ENCODE data around the gene TUBGCP2. TPM values are rescaled to one million over a fixed set of nuclear protein-coding genes. Genes with fewer than 3 reads are reported as not detected.

TUBGCP2 gene
- total RNA-seq, 1 donor from 2014 or later: 55.4 TPM

DNA sequence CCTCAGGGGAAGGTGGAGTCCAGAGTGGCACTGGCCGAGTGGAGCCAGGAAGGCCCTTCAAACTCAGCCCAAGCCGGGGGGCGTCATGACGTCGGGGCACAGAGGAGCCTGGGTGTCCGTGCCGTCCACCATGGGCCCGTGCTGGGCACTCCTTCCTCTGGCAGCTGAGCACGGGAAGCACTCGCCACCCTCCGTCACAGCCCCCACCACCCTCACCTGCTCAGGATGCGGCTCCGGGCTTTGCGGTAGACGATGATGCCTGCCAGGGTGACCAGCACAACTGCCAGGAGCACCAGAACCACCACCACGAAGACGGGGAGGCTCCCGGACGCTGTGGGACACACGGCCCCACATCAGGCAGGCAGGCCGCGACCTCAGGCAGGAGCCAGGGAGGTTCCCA lies 40.1 kb downstream of the TUBGCP2 start:
- Histone ChIP-seq H3K36me3 (no peaks in the 10 kb centered on the region), H3F3A (ENCODE audit: low read depth) (no peaks in the 10 kb centered on the region), H3K27me3 (peaks cover 7% of the 10 kb centered on the region), H3K9me3 (ENCODE audit: low read depth) (no peaks in the 10 kb centered on the region), H3K27ac (no peak overlapping the region), H4K20me1 (ENCODE audit: low read depth) (no peaks in the 10 kb centered on the region), H2AFZ (replicated peaks) (no peak overlapping the region), H3K4me3 (no peak overlapping the region), H3K9ac (no peak overlapping the region), H3K79me2 (ENCODE audit: low read depth) (no peaks in the 10 kb centered on the region), H3K4me2 (no peak overlapping the region), H3K4me1 (no peaks in the 10 kb centered on the region)
- H3K27me3 Mint-ChIP-seq (ENCODE audit: insufficient read depth, low read depth): peaks cover 4% of the 10 kb centered on the region
- H3K4me1 Mint-ChIP-seq: peaks cover 8% of the 10 kb centered on the region
- no peak for DNase-seq (ENCODE audit: low spot score)
- H3K27ac Mint-ChIP-seq: no peak overlapping the region
- TF ChIP-seq EZH2phosphoT487 (IDR thresholded peaks at IDR 0.05) (no peak), EZH2 (IDR thresholded peaks at IDR 0.05) (no peak)
- TF ChIP-seq, protein P1, sequence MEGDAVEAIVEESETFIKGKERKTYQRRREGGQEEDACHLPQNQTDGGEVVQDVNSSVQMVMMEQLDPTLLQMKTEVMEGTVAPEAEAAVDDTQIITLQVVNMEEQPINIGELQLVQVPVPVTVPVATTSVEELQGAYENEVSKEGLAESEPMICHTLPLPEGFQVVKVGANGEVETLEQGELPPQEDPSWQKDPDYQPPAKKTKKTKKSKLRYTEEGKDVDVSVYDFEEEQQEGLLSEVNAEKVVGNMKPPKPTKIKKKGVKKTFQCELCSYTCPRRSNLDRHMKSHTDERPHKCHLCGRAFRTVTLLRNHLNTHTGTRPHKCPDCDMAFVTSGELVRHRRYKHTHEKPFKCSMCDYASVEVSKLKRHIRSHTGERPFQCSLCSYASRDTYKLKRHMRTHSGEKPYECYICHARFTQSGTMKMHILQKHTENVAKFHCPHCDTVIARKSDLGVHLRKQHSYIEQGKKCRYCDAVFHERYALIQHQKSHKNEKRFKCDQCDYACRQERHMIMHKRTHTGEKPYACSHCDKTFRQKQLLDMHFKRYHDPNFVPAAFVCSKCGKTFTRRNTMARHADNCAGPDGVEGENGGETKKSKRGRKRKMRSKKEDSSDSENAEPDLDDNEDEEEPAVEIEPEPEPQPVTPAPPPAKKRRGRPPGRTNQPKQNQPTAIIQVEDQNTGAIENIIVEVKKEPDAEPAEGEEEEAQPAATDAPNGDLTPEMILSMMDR (IDR thresholded peaks at IDR 0.05): no peak
- H3K9me3 Mint-ChIP-seq: no peaks in the 10 kb centered on the region
- no peak overlapping the region for H3K4me3 Mint-ChIP-seq
- H3K36me3 Mint-ChIP-seq: no peaks in the 10 kb centered on the region

DNA sequence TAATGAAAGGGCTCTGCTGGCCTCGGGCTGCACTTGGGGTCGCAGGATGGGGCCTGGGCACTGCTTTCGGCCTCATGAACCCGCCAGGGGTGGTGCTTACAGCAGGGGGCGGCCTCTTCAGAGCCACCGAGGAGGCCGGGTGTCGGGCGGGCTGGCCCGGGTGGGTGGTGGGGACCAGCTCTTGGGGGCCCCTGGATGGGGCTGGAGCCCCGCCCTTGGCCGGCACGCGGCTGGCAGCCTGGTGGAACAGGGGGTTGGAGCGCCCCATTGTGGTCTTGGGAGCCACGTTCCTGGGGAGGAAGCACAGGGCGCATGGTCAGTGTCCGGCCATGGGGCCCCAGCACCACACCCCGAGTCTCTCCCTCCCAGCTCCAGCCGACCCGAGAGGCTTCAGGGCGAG lies 40.8 kb downstream of the TUBGCP2 start:
- Histone ChIP-seq H3K4me2 (no peak overlapping the region), H3K36me3 (no peaks in the 10 kb centered on the region), H3K9ac (no peak overlapping the region), H3F3A (ENCODE audit: low read depth) (no peaks in the 10 kb centered on the region), H3K4me1 (no peaks in the 10 kb centered on the region), H2AFZ (replicated peaks) (no peak overlapping the region), H3K4me3 (no peak overlapping the region), H4K20me1 (ENCODE audit: low read depth) (no peaks in the 10 kb centered on the region), H3K27ac (no peak overlapping the region), H3K79me2 (ENCODE audit: low read depth) (no peaks in the 10 kb centered on the region), H3K27me3 (peaks cover 14% of the 10 kb centered on the region), H3K9me3 (ENCODE audit: low read depth) (no peaks in the 10 kb centered on the region)
- H3K4me3 Mint-ChIP-seq: no peak overlapping the region
- no peak for DNase-seq (ENCODE audit: low spot score)
- H3K36me3 Mint-ChIP-seq: no peaks in the 10 kb centered on the region
- no peaks in the 10 kb centered on the region for H3K9me3 Mint-ChIP-seq
- peaks cover 8% of the 10 kb centered on the region for H3K27me3 Mint-ChIP-seq (ENCODE audit: insufficient read depth, low read depth)
- peaks cover 14% of the 10 kb centered on the region for H3K4me1 Mint-ChIP-seq
- no peak for TF ChIP-seq EZH2phosphoT487 (IDR thresholded peaks at IDR 0.05)
- TF ChIP-seq, protein P1 (IDR thresholded peaks at IDR 0.05): no peak
- TF ChIP-seq EZH2 (IDR thresholded peaks at IDR 0.05): no peak
- no peak overlapping the region for H3K27ac Mint-ChIP-seq

DNA sequence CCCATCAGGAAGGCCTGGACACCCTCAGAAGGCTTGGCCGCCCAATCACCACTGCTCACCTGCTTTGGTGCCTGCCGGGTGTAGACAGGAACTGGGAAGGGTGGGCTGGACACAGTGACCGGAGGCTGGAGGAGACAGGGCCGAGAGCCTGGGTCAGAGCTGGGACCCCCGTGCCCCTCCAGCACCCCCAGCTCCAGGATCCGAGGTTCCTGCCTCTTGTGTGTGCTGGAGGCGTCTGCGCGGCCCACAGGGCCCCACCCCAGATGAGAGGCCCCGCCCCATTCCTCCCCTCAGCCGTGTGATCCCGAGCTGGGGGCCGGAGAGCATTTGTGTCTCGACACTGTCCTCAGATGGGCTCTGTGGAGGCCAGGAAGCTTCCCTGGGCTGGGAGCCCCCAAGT lies 41.4 kb downstream of the TUBGCP2 start:
- H2AFZ ChIP-seq (replicated peaks): no peak overlapping the region
- H3K9ac ChIP-seq: no peak overlapping the region

More for the DNA sequence above, 41.4 kb downstream of the TUBGCP2 start:
- Mint-ChIP-seq H3K9me3 (no peaks in the 10 kb centered on the region), H3K4me3 (no peak overlapping the region), H3K36me3 (no peaks in the 10 kb centered on the region), H3K27me3 (ENCODE audit: insufficient read depth, low read depth) (peaks cover 10% of the 10 kb centered on the region), H3K27ac (no peak overlapping the region), H3K4me1 (peaks cover 18% of the 10 kb centered on the region)
- Histone ChIP-seq H3K27ac (no peak overlapping the region), H3K27me3 (peaks cover 20% of the 10 kb centered on the region), H4K20me1 (ENCODE audit: low read depth) (no peaks in the 10 kb centered on the region), H3K4me1 (peaks cover 3% of the 10 kb centered on the region), H3K9me3 (ENCODE audit: low read depth) (no peaks in the 10 kb centered on the region), H3K4me2 (no peak overlapping the region), H3K36me3 (no peaks in the 10 kb centered on the region), H3K79me2 (ENCODE audit: low read depth) (no peaks in the 10 kb centered on the region), H3K4me3 (no peak overlapping the region), H3F3A (ENCODE audit: low read depth) (no peaks in the 10 kb centered on the region)
- TF ChIP-seq EZH2 (IDR thresholded peaks at IDR 0.05) (no peak), EZH2phosphoT487 (IDR thresholded peaks at IDR 0.05) (no peak)
- TF ChIP-seq, protein P1 (IDR thresholded peaks at IDR 0.05): no peak
- no peak for DNase-seq (ENCODE audit: low spot score)

All from neural progenitor cell (in vitro differentiated cells).